OCI-M2 (cell line): ENCODE results near the gene TCF4.

Experiments
- DNase-seq: peaks from one replicate; lab custom pipeline; 2025; ENCODE audit not compliant: unreplicated experiment; lab: John Stamatoyannopoulos, UW

TCF4 gene

GRCh38 chr18:55219823-55220222 is 368.2 kb downstream of the TCF4 start:
- DNase-seq = no peak

DNA sequence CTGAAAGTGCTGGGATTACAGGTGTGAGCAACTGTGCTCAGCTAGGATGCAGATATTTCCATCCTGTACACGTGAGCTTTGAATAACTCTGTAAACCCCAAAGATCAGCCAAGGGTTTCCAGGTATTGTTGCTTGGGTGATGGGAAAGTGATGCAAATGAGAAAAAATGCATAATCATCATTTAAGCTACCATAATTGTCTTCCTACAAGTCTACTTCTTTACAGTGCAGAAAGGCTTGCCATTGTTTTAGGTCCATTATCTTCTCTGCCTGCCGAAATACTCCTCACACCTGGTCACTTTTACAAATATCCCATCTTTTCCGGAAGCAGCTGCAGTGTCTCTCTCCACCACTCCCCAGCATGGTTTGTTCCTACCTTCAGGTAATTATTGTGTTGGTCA is 368.9 kb downstream of the TCF4 start:
- DNase-seq = no peak

DNA sequence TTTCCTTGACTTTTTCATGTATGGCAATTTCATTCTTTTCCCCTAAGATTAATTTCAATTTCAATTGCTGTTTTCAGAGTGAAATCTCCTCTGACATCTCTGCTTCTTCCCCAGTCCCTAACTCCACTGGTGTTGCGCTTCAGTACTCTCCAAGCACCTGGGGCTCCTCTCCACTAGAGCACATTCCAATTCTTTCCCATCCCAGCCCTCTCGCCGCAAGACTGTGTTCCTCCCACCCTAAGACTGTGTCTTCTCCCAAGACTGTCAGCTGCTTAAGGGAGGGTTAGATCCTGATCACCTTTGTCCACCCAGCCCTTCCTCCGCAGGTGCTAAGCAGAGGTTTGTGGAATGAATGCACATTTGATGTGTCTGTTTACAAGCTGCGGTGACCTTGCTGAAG is 373.0 kb downstream of the TCF4 start:
- no peak for DNase-seq

GRCh38 chr18:55214534-55214933 is 373.5 kb downstream of the TCF4 start:
- no peak for DNase-seq

GRCh38 chr18:55213586-55213985 is 374.4 kb downstream of the TCF4 start:
- DNase-seq = no peak

DNA sequence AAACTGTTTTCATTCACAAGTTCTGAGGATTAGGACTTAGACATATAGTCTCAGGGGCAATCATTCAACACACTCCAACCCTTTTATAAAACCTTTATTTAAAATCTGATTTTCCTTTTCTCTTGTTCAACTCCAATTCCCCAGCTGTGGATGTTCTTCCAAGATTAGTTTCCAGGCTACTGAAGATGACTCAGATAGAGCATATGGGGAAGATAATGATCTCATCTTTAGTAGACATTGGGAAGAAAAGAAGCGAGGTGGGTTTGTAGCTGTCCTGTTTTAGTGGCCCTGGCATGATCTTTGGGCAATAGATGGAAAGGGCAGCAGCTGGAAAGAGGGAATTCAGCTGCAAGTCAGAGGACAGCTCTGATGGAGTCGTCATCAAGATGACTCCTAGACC is 381.1 kb downstream of the TCF4 start:
- no peak for DNase-seq

DNA sequence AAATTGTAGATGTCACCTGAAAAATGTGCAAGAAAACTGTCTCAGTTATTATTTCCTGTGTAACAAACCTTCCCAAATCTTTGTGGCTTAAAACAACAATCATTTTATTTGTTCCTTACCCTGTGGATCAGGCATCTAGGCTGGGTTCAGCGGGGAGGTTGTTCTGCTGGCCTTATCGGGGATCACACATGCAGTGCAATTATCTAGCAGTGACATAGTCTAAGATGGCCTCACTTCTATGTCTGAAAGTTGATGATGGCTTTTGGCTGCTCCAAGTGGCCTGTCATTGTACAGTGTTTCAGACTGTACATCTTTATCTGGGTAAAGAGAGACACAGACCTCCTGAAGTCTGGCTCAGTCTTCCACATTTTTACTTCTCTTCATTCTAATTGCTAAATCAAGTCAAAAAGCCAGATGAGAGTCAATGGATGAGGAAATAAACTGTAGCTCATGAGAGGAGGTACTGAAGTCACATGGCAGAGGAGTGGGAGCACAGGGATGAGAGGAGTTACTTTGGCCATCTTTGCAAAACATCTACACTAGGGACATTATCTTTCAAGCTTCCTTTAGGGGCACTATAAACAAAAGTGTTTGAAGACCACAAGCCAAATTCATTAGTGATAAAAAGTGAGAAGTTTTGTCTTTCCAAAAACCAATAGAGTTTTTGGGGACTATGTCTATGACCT is 385.6 kb downstream of the TCF4 start:
- no peak for DNase-seq

- no peak for DNase-seq
Measured at GRCh38 chr18:55199291-55199963, 388.6 kb downstream of the TCF4 start.

GRCh38 chr18:55195863-55196262 is 392.1 kb downstream of the TCF4 start:
- DNase-seq = no peak

DNA sequence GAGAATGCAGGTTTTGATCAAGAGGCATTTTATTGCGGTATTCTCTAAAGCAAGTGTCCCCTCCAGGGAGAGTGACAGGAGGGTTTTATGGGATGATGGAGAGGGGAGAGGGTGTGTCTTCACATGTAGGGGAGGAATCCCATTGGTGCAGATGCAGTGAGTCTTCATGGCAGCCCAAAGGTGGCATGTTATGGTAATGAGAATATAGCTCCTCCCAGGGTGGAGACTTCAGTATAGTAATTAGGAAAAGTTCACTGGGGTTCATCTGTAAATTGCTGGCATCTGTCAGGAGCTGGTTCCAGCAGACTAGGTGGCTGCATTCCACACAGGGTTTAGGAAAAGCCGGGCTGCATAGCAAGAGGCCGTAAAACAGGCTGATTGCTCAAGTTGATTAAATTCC is 398.0 kb downstream of the TCF4 start:
- no peak for DNase-seq

DNA sequence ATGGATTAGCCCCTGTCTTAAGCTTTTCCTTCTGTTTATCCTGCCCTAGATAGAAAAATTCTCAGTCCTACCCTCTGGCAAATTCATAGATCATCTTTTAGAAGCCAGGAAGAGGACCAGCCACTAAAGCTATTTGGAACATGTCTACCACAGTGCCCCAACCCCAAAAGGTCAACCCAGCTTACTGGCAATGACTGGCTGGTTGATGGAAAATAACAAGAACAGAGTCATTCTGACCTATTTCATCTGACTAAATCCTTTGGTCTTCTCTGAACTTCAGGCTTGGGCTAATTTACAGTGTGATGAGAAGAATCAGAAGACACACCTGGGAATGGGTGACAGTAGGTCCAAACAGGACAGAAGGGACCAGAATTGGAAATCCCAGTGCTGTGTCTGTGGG is 401.4 kb downstream of the TCF4 start:
- no peak for DNase-seq

DNA sequence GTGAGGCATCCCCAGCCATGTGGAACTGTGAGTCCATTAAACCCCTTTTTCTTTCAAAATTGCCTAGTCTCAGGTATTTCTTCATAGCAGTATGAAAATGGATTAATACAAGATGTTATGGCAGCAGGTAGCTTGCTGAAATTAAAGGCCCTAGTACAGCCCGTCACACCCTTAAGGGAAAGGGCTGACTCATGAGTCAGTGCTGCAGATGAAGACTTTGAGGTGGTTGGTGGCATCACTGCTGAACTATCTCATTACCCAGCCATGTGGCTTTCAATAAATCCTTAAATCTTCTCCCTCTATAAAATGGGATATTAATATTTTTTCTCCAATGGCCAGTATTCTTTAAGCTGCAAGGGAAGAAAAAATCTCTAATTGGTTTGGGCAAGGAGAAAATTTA is 402.6 kb downstream of the TCF4 start:
- DNase-seq = no peak

- no peak for DNase-seq
Measured at GRCh38 chr18:55179835-55180234, 408.2 kb downstream of the TCF4 start.

GRCh38 chr18:55179425-55179824 is 408.6 kb downstream of the TCF4 start:
- DNase-seq = no peak

- no peak for DNase-seq
Measured at GRCh38 chr18:55173291-55173690, 414.7 kb downstream of the TCF4 start.
